Measurements from ENCODE around the gene ZRANB3. TPM values are rescaled to one million over a fixed set of nuclear protein-coding genes. Genes with fewer than 3 reads are reported as not detected.

The ZRANB3 gene
- total RNA-seq, 1 donor from 2014 or later = 8.9 TPM

- FAIRE-seq = no peak
These were observed 305.2 kb downstream of the ZRANB3 start for GRCh38 chr2:135225781-135226180.

GRCh38 chr2:135219226-135219625 is 311.8 kb downstream of the ZRANB3 start:
- FAIRE-seq = no peak
- Mint-ChIP-seq H3K4me1 (ENCODE audit: low read depth, unreplicated experiment) (no peaks in the 10 kb centered on the region), H3K4me3 (ENCODE audit: unreplicated experiment) (no peak overlapping the region)

More at GRCh38 chr2:135225781-135226180, 305.2 kb downstream of the ZRANB3 start:
- Histone ChIP-seq H3K27me3 (ENCODE audit: insufficient read depth, low read length) (no peaks in the 10 kb centered on the region), H3K4me1 (ENCODE audit: insufficient read depth, low read length) (no peaks in the 10 kb centered on the region), H4K20me1 (ENCODE audit: insufficient read depth, low read length) (no peaks in the 10 kb centered on the region), H3K36me3 (ENCODE audit: insufficient read depth, low read length) (no peaks in the 10 kb centered on the region), H3K4me2 (ENCODE audit: low read length) (no peak overlapping the region), H3K4me3 (ENCODE audit: insufficient read depth, low read depth, low read length) (no peak overlapping the region), H2AFZ (ENCODE audit: low read depth, low read length) (no peak overlapping the region), H3K9ac (ENCODE audit: low read length) (no peak overlapping the region), H3K79me2 (ENCODE audit: insufficient read depth, low read length) (no peaks in the 10 kb centered on the region), H3K27ac (ENCODE audit: low read depth, low read length) (no peak overlapping the region), H3K9me3 (ENCODE audit: insufficient read depth, low read depth, low read length) (no peaks in the 10 kb centered on the region)
- no peak overlapping the region for H3K27ac Mint-ChIP-seq (ENCODE audit: unreplicated experiment)
- H3K9me3 Mint-ChIP-seq (ENCODE audit: unreplicated experiment) = no peaks in the 10 kb centered on the region
- TF ChIP-seq EZH2 (IDR thresholded peaks at IDR 0.05; ENCODE audit: insufficient read depth, low read length) = no peak
- TF ChIP-seq, protein P1, sequence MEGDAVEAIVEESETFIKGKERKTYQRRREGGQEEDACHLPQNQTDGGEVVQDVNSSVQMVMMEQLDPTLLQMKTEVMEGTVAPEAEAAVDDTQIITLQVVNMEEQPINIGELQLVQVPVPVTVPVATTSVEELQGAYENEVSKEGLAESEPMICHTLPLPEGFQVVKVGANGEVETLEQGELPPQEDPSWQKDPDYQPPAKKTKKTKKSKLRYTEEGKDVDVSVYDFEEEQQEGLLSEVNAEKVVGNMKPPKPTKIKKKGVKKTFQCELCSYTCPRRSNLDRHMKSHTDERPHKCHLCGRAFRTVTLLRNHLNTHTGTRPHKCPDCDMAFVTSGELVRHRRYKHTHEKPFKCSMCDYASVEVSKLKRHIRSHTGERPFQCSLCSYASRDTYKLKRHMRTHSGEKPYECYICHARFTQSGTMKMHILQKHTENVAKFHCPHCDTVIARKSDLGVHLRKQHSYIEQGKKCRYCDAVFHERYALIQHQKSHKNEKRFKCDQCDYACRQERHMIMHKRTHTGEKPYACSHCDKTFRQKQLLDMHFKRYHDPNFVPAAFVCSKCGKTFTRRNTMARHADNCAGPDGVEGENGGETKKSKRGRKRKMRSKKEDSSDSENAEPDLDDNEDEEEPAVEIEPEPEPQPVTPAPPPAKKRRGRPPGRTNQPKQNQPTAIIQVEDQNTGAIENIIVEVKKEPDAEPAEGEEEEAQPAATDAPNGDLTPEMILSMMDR (IDR thresholded peaks at IDR 0.05; ENCODE audit: insufficient read depth, low read depth, low read length) = no peak
- H3K27me3 Mint-ChIP-seq (ENCODE audit: low read depth, unreplicated experiment) = no peaks in the 10 kb centered on the region
- H3K4me1 Mint-ChIP-seq (ENCODE audit: low read depth, unreplicated experiment) = no peaks in the 10 kb centered on the region
- DNase-seq (ENCODE audit: low read depth) = no peak
- H3K4me3 Mint-ChIP-seq (ENCODE audit: unreplicated experiment) = no peak overlapping the region
- no peaks in the 10 kb centered on the region for H3K36me3 Mint-ChIP-seq (ENCODE audit: low read depth, unreplicated experiment)

DNA sequence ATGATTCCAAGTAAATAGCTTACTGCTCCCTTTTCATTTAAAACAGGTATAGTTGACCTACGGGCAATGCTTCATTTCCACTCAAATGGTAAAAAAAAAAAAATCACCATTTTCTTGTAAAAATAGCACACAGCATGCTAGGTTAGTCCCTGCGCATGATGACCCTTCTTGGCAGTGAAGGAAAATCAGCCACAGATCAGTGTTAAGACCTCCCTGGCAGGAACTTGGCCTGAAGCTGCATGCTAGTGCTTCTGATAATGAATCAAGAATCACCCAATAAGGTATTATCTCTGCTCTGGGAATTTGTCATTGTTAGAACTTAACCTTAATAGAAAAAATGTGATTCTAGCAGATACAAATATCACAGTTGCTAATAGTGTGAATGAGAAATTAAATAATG is 312.6 kb downstream of the ZRANB3 start:
- H3K36me3 Mint-ChIP-seq (ENCODE audit: low read depth, unreplicated experiment) = peaks cover 2% of the 10 kb centered on the region
- H3K9me3 Mint-ChIP-seq (ENCODE audit: unreplicated experiment) = no peaks in the 10 kb centered on the region
- no peaks in the 10 kb centered on the region for H3K27me3 Mint-ChIP-seq (ENCODE audit: low read depth, unreplicated experiment)
- FAIRE-seq (no peak), DNase-seq (ENCODE audit: low read depth) (no peak)
- H3K9me3 ChIP-seq (ENCODE audit: insufficient read depth, low read depth, low read length) = no peaks in the 10 kb centered on the region
- no peak overlapping the region for H3K4me3 Mint-ChIP-seq (ENCODE audit: unreplicated experiment)
- no peak overlapping the region for H3K27ac ChIP-seq (ENCODE audit: low read depth, low read length)
- H4K20me1 ChIP-seq (ENCODE audit: insufficient read depth, low read length) = no peaks in the 10 kb centered on the region
- no peaks in the 10 kb centered on the region for H3K36me3 ChIP-seq (ENCODE audit: insufficient read depth, low read length)
- no peaks in the 10 kb centered on the region for H3K4me1 ChIP-seq (ENCODE audit: insufficient read depth, low read length)
- no peaks in the 10 kb centered on the region for H3K79me2 ChIP-seq (ENCODE audit: insufficient read depth, low read length)
- no peaks in the 10 kb centered on the region for H3K4me1 Mint-ChIP-seq (ENCODE audit: low read depth, unreplicated experiment)
- no peak overlapping the region for H3K9ac ChIP-seq (ENCODE audit: low read length)
- H3K4me2 ChIP-seq (ENCODE audit: low read length) = no peak overlapping the region
- H3K27ac Mint-ChIP-seq (ENCODE audit: unreplicated experiment) = no peak overlapping the region
- no peak overlapping the region for H2AFZ ChIP-seq (ENCODE audit: low read depth, low read length)
- no peak overlapping the region for H3K4me3 ChIP-seq (ENCODE audit: insufficient read depth, low read depth, low read length)
- no peak for TF ChIP-seq EZH2 (IDR thresholded peaks at IDR 0.05; ENCODE audit: insufficient read depth, low read length)
- TF ChIP-seq, protein P1 (IDR thresholded peaks at IDR 0.05; ENCODE audit: insufficient read depth, low read depth, low read length) = no peak
- H3K27me3 ChIP-seq (ENCODE audit: insufficient read depth, low read length) = no peaks in the 10 kb centered on the region

More at GRCh38 chr2:135219226-135219625, 311.8 kb downstream of the ZRANB3 start:
- Mint-ChIP-seq H3K9me3 (ENCODE audit: unreplicated experiment) (no peaks in the 10 kb centered on the region), H3K27ac (ENCODE audit: unreplicated experiment) (no peak overlapping the region), H3K36me3 (ENCODE audit: low read depth, unreplicated experiment) (peaks cover 2% of the 10 kb centered on the region), H3K27me3 (ENCODE audit: low read depth, unreplicated experiment) (no peaks in the 10 kb centered on the region)
- Histone ChIP-seq H3K4me2 (ENCODE audit: low read length) (no peak overlapping the region), H4K20me1 (ENCODE audit: insufficient read depth, low read length) (no peaks in the 10 kb centered on the region), H2AFZ (ENCODE audit: low read depth, low read length) (no peak overlapping the region), H3K27ac (ENCODE audit: low read depth, low read length) (no peak overlapping the region), H3K36me3 (ENCODE audit: insufficient read depth, low read length) (no peaks in the 10 kb centered on the region), H3K27me3 (ENCODE audit: insufficient read depth, low read length) (no peaks in the 10 kb centered on the region), H3K4me3 (ENCODE audit: insufficient read depth, low read depth, low read length) (no peak overlapping the region), H3K4me1 (ENCODE audit: insufficient read depth, low read length) (no peaks in the 10 kb centered on the region), H3K9me3 (ENCODE audit: insufficient read depth, low read depth, low read length) (no peaks in the 10 kb centered on the region), H3K79me2 (ENCODE audit: insufficient read depth, low read length) (no peaks in the 10 kb centered on the region), H3K9ac (ENCODE audit: low read length) (no peak overlapping the region)
- no peak for DNase-seq (ENCODE audit: low read depth)
- TF ChIP-seq EZH2 (IDR thresholded peaks at IDR 0.05; ENCODE audit: insufficient read depth, low read length) = no peak
- TF ChIP-seq, protein P1 (IDR thresholded peaks at IDR 0.05; ENCODE audit: insufficient read depth, low read depth, low read length) = no peak
